WTC11 (cell line): ENCODE measurements around the gene SMARCA2. TPM values are rescaled to one million over a fixed set of nuclear protein-coding genes. Genes with fewer than 3 reads are reported as not detected.

Experiments
- ATAC-seq: fragments of 200-7000 bp; cut with Tn5 transposase; 2 replicates; pipeline ENCODE4 v1.10.0; 2021; ENCODE audit warnings: mild to moderate bottlenecking, moderate library complexity
- CTCF ChIA-PET: fragments of 300-600 bp; sonication (Branson Sonifier 250); formaldehyde crosslinking; loops from one replicate; lab custom pipeline; 2021; ENCODE audit warnings: antibody characterized with exemption; lab: Charles Lee
- POLR2A ChIA-PET: fragments of 350-600 bp; sonication (Branson Sonifier 250); formaldehyde crosslinking; loops from one replicate; lab custom pipeline; 2021; ENCODE audit warnings: antibody characterized with exemption; lab: Charles Lee
- DNase-seq: peaks from one replicate; pipeline ENCODE4 v3.0.0; 2021; ENCODE audit warnings: low spot score
- H3K27ac Mint-ChIP-seq: 2 replicates; pipeline ENCODE4 v1.8.0; 2021; ENCODE audit warnings: mixed read lengths
- H3K27me3 Mint-ChIP-seq: 2 replicates; pipeline ENCODE4 v1.8.0; 2021; ENCODE audit warnings: low read depth, mild to moderate bottlenecking, moderate library complexity, mixed read lengths
- H3K36me3 Mint-ChIP-seq: 2 replicates; pipeline ENCODE4 v1.8.0; 2021; ENCODE audit warnings: mixed read lengths
- H3K4me1 Mint-ChIP-seq: 2 replicates; pipeline ENCODE4 v1.8.0; 2022; ENCODE audit warnings: mixed read lengths
- H3K4me3 Mint-ChIP-seq: 2 replicates; pipeline ENCODE4 v1.8.0; 2021; ENCODE audit warnings: mild to moderate bottlenecking, moderate library complexity, mixed read lengths
- H3K9me3 Mint-ChIP-seq: 2 replicates; pipeline ENCODE4 v1.8.0; 2021; ENCODE audit warnings: mixed read lengths
- ELF4 ChIP-seq: sonication (generic); formaldehyde crosslinking; IDR thresholded peaks from 2 replicates; pipeline ENCODE4 v1.8.1; 2022; ENCODE audit warnings: low read depth, mild to moderate bottlenecking, moderate library complexity, missing genetic modification reagents
- GABPB1 ChIP-seq: sonication (generic); formaldehyde crosslinking; IDR thresholded peaks from 2 replicates; pipeline ENCODE4 v1.8.1; 2023; ENCODE audit warnings: mild to moderate bottlenecking, missing genetic modification reagents
- GTF2I ChIP-seq: fragments of 250-450 bp; sonication (Bioruptor Pico); conservative IDR thresholded peaks from 2 replicates; pipeline ENCODE4 v1.4.0; 2021; ENCODE audit warnings: mild to moderate bottlenecking
- JAZF1 ChIP-seq: fragments of 250-450 bp; sonication (Bioruptor Pico); IDR thresholded peaks from 2 replicates; pipeline ENCODE4 v1.9.0; 2021; ENCODE audit warnings: moderate library complexity, mild to moderate bottlenecking, inconsistent platforms
- KAT7 ChIP-seq: sonication (generic); formaldehyde crosslinking; IDR thresholded peaks from 2 replicates; pipeline ENCODE4 v1.8.1; 2023; ENCODE audit warnings: missing genetic modification reagents, mild to moderate bottlenecking, borderline replicate concordance
- OVOL2 ChIP-seq: fragments of 250-450 bp; sonication (Bioruptor Pico); IDR thresholded peaks from 2 replicates; pipeline ENCODE4 v1.9.0; 2021; ENCODE audit warnings: mild to moderate bottlenecking, borderline replicate concordance
- TCF7 ChIP-seq: sonication (generic); formaldehyde crosslinking; IDR thresholded peaks from 2 replicates; pipeline ENCODE4 v1.8.0; 2022; ENCODE audit warnings: mild to moderate bottlenecking, low read depth, missing genetic modification reagents, moderate library complexity
- ZNF396 ChIP-seq: fragments of 250-450 bp; sonication (Bioruptor Pico); IDR thresholded peaks from 2 replicates; pipeline ENCODE4 v1.8.0; 2021; ENCODE audit warnings: mild to moderate bottlenecking, moderate library complexity, borderline replicate concordance
- ZNF671 ChIP-seq: fragments of 250-450 bp; sonication (Bioruptor Pico); IDR thresholded peaks from 2 replicates; pipeline ENCODE4 v1.8.0; 2021; ENCODE audit warnings: mild to moderate bottlenecking
- total RNA-seq: library from RNA; stranded (reverse); gene quantifications from 3 replicates; pipeline ENCODE4 v1.2.3, GENCODE V29; 2021
- TF ChIP-seq, protein P1 (sequence below): sonication (generic); formaldehyde crosslinking; IDR thresholded peaks from 2 replicates; pipeline ENCODE4 v1.8.0; 2022; ENCODE audit warnings: missing genetic modification reagents
- TF ChIP-seq, protein P2 (sequence below): sonication (generic); formaldehyde crosslinking; IDR thresholded peaks from 2 replicates; pipeline ENCODE4 v1.8.0; 2022; ENCODE audit warnings: mild to moderate bottlenecking, missing genetic modification reagents
- TF ChIP-seq, protein P3 (sequence below): sonication (generic); formaldehyde crosslinking; conservative IDR thresholded peaks from 2 replicates; pipeline ENCODE4 v1.8.1; 2022; ENCODE audit warnings: mild to moderate bottlenecking, missing genetic modification reagents
- TF ChIP-seq, protein P4 (sequence below): sonication (generic); formaldehyde crosslinking; IDR thresholded peaks from 2 replicates; pipeline ENCODE4 v1.8.1; 2022; ENCODE audit warnings: low read depth, mild to moderate bottlenecking, moderate library complexity, missing genetic modification reagents, borderline replicate concordance
- TF ChIP-seq, protein P5 (sequence below): fragments of 250-450 bp; sonication (Bioruptor Pico); IDR thresholded peaks from 2 replicates; pipeline ENCODE4 v1.9.0; 2021; ENCODE audit warnings: mild to moderate bottlenecking
- TF ChIP-seq, protein P6 (sequence below): sonication (generic); formaldehyde crosslinking; IDR thresholded peaks from 2 replicates; pipeline ENCODE4 v1.8.0; 2023; ENCODE audit warnings: missing genetic modification reagents
- TF ChIP-seq, protein P7 (sequence below): sonication (generic); formaldehyde crosslinking; IDR thresholded peaks from 2 replicates; pipeline ENCODE4 v1.8.0; 2023; ENCODE audit warnings: missing genetic modification reagents, mild to moderate bottlenecking, borderline replicate concordance
- TF ChIP-seq, protein P8 (sequence below): sonication (generic); formaldehyde crosslinking; IDR thresholded peaks from 2 replicates; pipeline ENCODE4 v1.8.0; 2022; ENCODE audit warnings: mild to moderate bottlenecking, missing genetic modification reagents
- TF ChIP-seq, protein P9 (sequence below): sonication (generic); formaldehyde crosslinking; IDR thresholded peaks from 2 replicates; pipeline ENCODE4 v1.8.0; 2022; ENCODE audit warnings: mild to moderate bottlenecking, missing genetic modification reagents

The SMARCA2 gene
- total RNA-seq, 1 experiment from 2014 or later, result 20.3 TPM

DNA sequence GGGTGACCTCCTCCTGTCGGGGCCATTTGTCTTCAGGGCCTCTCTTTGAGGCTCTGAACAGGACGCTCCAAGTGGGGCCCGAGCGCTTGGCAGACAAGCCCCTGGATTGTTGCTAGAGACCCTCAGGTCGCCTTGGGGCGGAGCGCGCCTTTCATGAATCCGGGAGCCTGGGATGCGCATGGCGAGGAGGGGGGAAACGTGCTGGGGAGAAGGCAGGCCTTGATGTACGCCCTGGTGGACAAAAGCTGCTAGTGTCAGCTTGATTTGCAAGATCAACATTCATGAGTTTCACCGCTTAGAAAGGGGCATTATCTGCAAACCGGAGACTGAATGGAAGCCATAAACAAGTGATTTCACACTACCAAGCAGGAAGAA is 226.3 kb downstream of the SMARCA2 start (continued):
- TF ChIP-seq, protein P1, sequence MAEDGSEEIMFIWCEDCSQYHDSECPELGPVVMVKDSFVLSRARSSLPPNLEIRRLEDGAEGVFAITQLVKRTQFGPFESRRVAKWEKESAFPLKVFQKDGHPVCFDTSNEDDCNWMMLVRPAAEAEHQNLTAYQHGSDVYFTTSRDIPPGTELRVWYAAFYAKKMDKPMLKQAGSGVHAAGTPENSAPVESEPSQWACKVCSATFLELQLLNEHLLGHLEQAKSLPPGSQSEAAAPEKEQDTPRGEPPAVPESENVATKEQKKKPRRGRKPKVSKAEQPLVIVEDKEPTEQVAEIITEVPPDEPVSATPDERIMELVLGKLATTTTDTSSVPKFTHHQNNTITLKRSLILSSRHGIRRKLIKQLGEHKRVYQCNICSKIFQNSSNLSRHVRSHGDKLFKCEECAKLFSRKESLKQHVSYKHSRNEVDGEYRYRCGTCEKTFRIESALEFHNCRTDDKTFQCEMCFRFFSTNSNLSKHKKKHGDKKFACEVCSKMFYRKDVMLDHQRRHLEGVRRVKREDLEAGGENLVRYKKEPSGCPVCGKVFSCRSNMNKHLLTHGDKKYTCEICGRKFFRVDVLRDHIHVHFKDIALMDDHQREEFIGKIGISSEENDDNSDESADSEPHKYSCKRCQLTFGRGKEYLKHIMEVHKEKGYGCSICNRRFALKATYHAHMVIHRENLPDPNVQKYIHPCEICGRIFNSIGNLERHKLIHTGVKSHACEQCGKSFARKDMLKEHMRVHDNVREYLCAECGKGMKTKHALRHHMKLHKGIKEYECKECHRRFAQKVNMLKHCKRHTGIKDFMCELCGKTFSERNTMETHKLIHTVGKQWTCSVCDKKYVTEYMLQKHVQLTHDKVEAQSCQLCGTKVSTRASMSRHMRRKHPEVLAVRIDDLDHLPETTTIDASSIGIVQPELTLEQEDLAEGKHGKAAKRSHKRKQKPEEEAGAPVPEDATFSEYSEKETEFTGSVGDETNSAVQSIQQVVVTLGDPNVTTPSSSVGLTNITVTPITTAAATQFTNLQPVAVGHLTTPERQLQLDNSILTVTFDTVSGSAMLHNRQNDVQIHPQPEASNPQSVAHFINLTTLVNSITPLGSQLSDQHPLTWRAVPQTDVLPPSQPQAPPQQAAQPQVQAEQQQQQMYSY, result no peak
- TF ChIP-seq TCF7 (CRISPR knock-in tag), result no peak
- TF ChIP-seq ZNF396 (CRISPR knock-in tag), result no peak
- no peak for TF ChIP-seq JAZF1 (CRISPR knock-in tag)
- TF ChIP-seq, protein P2, sequence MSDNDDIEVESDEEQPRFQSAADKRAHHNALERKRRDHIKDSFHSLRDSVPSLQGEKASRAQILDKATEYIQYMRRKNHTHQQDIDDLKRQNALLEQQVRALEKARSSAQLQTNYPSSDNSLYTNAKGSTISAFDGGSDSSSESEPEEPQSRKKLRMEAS (CRISPR knock-in tag), result peak; percentile 67; the same call in 1 of the 2 replicates
- TF ChIP-seq GABPB1 (CRISPR knock-in tag), result no peak
- TF ChIP-seq, protein P3, sequence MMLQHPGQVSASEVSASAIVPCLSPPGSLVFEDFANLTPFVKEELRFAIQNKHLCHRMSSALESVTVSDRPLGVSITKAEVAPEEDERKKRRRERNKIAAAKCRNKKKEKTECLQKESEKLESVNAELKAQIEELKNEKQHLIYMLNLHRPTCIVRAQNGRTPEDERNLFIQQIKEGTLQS (CRISPR knock-in tag), result no peak

DNA sequence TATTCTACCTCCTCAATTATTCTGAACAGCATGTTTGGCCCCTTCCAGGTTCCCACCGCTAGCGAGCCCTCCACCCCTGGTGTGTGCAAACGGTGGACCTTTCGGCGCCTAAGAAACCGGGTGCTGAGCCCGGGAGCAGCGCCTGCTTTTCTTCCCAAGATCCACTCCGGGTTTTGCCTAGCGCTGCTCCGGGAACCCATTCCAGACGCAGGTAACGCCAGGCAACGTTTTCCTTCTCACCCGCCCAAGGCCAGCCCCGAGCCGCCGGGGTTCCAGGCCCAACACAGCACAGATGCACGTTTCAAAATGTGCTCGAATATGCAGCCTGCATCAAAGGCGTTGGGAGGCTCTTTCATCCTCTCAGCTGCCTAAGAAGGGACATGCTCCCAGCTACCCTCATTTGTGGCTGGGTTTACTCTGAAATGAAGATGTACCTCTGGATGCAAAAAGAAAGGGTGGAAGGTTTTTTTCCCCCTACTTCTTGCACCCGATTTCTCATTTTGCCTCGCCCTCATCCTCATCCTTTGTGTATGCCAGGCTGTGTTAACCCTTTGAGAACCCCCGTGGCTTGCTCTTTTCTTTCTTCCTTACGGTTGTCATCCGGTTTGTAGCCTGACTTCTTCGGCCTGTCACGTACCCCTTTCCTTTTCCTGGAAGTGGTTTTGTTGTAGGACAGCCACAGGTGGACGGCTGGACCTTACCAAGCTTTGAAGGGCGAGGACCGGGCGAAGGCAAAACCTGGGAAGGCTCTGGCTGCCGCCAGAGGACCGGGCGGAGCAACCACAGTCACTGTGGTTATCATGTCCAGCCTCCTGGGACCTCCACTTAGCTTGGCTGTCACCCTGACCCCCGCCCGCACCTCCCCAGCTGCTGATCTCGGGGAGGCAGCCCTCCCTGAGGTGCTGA is 226.9 kb downstream of the SMARCA2 start:
- Mint-ChIP-seq H3K27me3 (peaks cover 2% of the 10 kb centered on the region), H3K4me1 (peaks cover 51% of the 10 kb centered on the region), H3K4me3 (peak overlapping the region; percentile 78), H3K27ac (peak overlapping the region; percentile 98), H3K9me3 (peaks cover 22% of the 10 kb centered on the region), H3K36me3 (peaks cover 20% of the 10 kb centered on the region)
- ChIA-PET CTCF (interaction anchor here (0.8 to 2.2 kb wide), 22 partner anchors 11 to 486 kb away, joined by 3 to 7 read pairs (median 4); no protein-coding TSS in a partner anchor), POLR2A (interaction anchor here (0.5 to 1.4 kb wide), 3 partner anchors 10 to 414 kb away, joined by 3 to 9 read pairs (median 4); no protein-coding TSS in a partner anchor)
- DNase-seq, result peak; percentile 83
- ATAC-seq, result peak; percentile 83
- TF ChIP-seq, protein P4, sequence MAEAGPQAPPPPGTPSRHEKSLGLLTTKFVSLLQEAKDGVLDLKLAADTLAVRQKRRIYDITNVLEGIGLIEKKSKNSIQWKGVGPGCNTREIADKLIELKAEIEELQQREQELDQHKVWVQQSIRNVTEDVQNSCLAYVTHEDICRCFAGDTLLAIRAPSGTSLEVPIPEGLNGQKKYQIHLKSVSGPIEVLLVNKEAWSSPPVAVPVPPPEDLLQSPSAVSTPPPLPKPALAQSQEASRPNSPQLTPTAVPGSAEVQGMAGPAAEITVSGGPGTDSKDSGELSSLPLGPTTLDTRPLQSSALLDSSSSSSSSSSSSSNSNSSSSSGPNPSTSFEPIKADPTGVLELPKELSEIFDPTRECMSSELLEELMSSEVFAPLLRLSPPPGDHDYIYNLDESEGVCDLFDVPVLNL (CRISPR knock-in tag), result no peak
- TF ChIP-seq, protein P2 (CRISPR knock-in tag), result peak; percentile 56
- TF ChIP-seq, protein P5, sequence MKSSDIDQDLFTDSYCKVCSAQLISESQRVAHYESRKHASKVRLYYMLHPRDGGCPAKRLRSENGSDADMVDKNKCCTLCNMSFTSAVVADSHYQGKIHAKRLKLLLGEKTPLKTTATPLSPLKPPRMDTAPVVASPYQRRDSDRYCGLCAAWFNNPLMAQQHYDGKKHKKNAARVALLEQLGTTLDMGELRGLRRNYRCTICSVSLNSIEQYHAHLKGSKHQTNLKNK (CRISPR knock-in tag), result no peak
- no peak for TF ChIP-seq KAT7 (CRISPR knock-in tag)
- TF ChIP-seq OVOL2 (CRISPR knock-in tag), result no peak
- no peak for TF ChIP-seq ZNF671 (CRISPR knock-in tag)
- no peak; the same call in 1 of the 2 replicates for TF ChIP-seq GTF2I (CRISPR knock-in tag)
- TF ChIP-seq, protein P6, sequence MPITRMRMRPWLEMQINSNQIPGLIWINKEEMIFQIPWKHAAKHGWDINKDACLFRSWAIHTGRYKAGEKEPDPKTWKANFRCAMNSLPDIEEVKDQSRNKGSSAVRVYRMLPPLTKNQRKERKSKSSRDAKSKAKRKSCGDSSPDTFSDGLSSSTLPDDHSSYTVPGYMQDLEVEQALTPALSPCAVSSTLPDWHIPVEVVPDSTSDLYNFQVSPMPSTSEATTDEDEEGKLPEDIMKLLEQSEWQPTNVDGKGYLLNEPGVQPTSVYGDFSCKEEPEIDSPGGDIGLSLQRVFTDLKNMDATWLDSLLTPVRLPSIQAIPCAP, result 0 out of 2 replicates have a peak, but pooled peaks have one; percentile 61
- no peak for TF ChIP-seq ELF4
- TF ChIP-seq, protein P7, sequence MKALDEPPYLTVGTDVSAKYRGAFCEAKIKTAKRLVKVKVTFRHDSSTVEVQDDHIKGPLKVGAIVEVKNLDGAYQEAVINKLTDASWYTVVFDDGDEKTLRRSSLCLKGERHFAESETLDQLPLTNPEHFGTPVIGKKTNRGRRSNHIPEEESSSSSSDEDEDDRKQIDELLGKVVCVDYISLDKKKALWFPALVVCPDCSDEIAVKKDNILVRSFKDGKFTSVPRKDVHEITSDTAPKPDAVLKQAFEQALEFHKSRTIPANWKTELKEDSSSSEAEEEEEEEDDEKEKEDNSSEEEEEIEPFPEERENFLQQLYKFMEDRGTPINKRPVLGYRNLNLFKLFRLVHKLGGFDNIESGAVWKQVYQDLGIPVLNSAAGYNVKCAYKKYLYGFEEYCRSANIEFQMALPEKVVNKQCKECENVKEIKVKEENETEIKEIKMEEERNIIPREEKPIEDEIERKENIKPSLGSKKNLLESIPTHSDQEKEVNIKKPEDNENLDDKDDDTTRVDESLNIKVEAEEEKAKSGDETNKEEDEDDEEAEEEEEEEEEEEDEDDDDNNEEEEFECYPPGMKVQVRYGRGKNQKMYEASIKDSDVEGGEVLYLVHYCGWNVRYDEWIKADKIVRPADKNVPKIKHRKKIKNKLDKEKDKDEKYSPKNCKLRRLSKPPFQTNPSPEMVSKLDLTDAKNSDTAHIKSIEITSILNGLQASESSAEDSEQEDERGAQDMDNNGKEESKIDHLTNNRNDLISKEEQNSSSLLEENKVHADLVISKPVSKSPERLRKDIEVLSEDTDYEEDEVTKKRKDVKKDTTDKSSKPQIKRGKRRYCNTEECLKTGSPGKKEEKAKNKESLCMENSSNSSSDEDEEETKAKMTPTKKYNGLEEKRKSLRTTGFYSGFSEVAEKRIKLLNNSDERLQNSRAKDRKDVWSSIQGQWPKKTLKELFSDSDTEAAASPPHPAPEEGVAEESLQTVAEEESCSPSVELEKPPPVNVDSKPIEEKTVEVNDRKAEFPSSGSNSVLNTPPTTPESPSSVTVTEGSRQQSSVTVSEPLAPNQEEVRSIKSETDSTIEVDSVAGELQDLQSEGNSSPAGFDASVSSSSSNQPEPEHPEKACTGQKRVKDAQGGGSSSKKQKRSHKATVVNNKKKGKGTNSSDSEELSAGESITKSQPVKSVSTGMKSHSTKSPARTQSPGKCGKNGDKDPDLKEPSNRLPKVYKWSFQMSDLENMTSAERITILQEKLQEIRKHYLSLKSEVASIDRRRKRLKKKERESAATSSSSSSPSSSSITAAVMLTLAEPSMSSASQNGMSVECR (CRISPR knock-in tag), result no peak
- TF ChIP-seq, protein P8, sequence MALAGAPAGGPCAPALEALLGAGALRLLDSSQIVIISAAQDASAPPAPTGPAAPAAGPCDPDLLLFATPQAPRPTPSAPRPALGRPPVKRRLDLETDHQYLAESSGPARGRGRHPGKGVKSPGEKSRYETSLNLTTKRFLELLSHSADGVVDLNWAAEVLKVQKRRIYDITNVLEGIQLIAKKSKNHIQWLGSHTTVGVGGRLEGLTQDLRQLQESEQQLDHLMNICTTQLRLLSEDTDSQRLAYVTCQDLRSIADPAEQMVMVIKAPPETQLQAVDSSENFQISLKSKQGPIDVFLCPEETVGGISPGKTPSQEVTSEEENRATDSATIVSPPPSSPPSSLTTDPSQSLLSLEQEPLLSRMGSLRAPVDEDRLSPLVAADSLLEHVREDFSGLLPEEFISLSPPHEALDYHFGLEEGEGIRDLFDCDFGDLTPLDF (CRISPR knock-in tag), result 0 out of 2 replicates have a peak, but pooled peaks have one; percentile 36
- TF ChIP-seq, protein P9, sequence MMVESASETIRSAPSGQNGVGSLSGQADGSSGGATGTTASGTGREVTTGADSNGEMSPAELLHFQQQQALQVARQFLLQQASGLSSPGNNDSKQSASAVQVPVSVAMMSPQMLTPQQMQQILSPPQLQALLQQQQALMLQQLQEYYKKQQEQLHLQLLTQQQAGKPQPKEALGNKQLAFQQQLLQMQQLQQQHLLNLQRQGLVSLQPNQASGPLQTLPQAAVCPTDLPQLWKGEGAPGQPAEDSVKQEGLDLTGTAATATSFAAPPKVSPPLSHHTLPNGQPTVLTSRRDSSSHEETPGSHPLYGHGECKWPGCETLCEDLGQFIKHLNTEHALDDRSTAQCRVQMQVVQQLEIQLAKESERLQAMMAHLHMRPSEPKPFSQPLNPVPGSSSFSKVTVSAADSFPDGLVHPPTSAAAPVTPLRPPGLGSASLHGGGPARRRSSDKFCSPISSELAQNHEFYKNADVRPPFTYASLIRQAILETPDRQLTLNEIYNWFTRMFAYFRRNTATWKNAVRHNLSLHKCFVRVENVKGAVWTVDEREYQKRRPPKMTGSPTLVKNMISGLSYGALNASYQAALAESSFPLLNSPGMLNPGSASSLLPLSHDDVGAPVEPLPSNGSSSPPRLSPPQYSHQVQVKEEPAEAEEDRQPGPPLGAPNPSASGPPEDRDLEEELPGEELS (CRISPR knock-in tag), result peak; percentile 20; the same call in 1 of the 2 replicates
